Choroid plexus epithelial cell (primary cell): ENCODE results near the gene CLEC4G.

Experiments
- DNase-seq: peaks from one replicate; pipeline ENCODE4 v3.0.0-alpha.2; 2010; ENCODE audit warnings: low read depth
- H3K4me3 ChIP-seq: 2 replicates; pipeline ENCODE4 v1.5.1; 2011; ENCODE audit warnings: low read depth, mild to moderate bottlenecking, control low read depth, low read length, moderate library complexity
- CTCF ChIP-seq: conservative IDR thresholded peaks from 2 replicates; pipeline ENCODE4 v1.5.1; 2011; ENCODE audit warnings: low read depth, mild to moderate bottlenecking, control low read depth, inconsistent platforms, low read length, moderate library complexity

The CLEC4G gene

DNA sequence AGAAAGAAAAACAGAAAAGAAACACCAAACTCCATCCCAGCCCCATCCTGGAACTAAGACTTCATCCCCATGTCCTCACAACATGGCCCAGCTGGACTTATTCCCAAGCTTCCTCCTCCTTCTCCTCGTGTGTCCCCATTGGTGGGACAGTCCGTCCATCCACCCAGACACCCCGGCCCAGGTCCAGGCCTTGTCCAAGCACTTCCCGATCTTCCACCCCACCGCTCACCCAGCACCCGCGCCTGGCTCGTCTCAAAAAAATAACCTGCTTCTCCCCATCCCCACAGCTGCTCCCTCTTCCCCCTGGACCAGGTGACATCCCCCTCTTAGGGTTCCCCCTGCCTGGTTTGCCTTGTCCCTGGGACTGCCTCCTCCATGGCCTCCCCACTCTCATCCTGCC lies 28.6 kb downstream of the CLEC4G start:
- no peak overlapping the region for H3K4me3 ChIP-seq
- DNase-seq, result no peak
- no peak for TF ChIP-seq CTCF

DNA sequence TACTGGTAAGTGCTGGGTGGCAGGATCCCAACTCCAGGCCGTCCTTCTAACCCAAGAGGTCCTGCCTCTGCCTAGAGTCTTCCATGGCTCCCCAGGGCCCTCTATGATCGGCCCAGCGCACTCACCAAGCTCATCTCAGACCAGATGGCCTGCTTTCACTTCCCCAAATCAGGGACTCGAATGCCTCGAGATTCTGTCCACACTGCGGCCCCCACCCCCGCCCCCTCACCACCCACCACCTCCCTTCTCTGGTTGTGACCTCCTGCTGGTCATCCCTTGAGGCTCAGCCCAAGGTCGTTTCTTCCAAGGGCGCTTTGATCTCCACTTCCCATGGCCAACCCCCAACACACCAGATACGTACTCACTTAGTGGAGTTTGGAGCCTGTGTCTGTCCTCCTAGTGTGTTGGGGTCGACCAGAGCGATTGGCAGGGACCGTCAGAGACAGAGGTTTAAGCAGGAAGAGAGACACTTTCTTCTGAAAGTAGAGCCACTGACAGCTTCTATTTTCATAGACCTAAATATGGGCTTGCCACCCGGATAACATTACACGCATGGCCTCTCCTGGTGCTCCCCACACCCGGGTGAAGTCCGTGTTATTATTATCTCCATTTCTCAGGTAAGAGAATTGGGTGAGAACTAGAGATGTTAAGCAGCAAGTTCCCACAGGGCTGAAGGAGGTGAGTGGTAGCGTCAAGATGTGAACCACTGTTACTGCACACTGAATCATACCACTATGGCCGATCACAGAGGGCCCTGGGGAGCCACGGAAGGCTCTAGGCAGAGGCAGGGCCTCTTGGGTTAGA lies 30.1 kb downstream of the CLEC4G start, which contains the start of gene FCER2:
TSS of gene FCER2 (minus strand) at position 478 of the 804 bp plus-strand sequence. CDS start 2,371 bp downstream, outside the sequence.
- TF ChIP-seq CTCF, result no peak
- no peak for DNase-seq
- no peak within 1 kb of the TSS for H3K4me3 ChIP-seq

- no peak for DNase-seq
- no peak overlapping the region for H3K4me3 ChIP-seq
- no peak for TF ChIP-seq CTCF
These were observed 30.8 kb downstream of the CLEC4G start for GRCh38 chr19:7701049-7701653.

GRCh38 chr19:7699417-7700401 lies 32.2 kb downstream of the CLEC4G start:
- no peak overlapping the region for H3K4me3 ChIP-seq
- DNase-seq, result no peak
- TF ChIP-seq CTCF, result no peak

DNA sequence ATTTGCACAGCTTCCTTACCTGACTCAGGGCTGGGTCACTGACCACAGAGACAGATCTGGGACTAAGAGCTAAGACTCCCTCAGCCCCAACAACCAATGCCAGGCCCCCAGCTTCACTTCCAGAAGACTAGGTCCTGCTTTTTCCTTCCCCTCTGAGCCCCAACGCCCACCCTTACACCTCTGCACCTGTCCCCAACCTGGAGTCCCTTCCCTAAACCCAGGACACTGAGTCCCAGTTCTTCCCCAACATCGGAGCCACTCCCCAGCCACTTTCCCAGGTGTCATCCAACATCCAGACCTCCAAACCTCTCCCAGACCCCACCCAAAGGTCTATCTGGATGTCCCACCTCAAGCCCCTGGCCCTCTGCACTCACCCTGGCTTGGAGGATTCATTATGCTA lies 32.9 kb downstream of the CLEC4G start:
- H3K4me3 ChIP-seq, result no peak overlapping the region
- no peak for TF ChIP-seq CTCF
- DNase-seq, result no peak

DNA sequence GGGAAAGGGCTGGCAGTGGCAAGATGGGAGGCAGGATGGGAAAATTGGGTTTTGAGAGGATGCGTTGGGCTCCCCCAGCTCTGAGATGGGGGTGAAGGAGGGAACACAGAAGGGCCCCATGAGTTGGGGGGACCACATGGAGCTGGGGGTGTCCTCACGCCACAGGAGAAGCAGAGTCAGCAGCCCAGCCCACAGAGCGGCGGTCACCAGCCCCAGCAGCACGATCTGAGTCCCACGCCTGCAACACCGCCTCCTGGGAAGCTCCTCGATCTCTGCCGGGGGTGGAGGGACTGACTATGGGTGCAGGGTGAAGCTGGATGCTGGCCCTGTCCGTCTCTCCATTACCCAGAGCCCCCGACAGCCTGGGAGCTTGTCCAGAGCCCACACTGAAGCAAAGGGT lies 33.3 kb downstream of the CLEC4G start:
- H3K4me3 ChIP-seq, result no peak overlapping the region
- TF ChIP-seq CTCF, result no peak
- DNase-seq, result no peak
